ENCODE data around the gene CDCP2.

CDCP2 gene

GRCh38 chr1:54137534-54138061 lies 15.2 kb downstream of the CDCP2 start:
- DNase-seq (ENCODE audit: low read depth in 2 of 2, low spot score in 1 of 2): no peak

- no peak for DNase-seq (ENCODE audit: low read depth in 2 of 2, low spot score in 1 of 2)
Observed at GRCh38 chr1:54136963-54137533, 15.8 kb downstream of the CDCP2 start.

- DNase-seq (ENCODE audit: low read depth in 2 of 2, low spot score in 1 of 2): no peak
Observed at GRCh38 chr1:54136269-54136896, 16.4 kb downstream of the CDCP2 start.

DNA sequence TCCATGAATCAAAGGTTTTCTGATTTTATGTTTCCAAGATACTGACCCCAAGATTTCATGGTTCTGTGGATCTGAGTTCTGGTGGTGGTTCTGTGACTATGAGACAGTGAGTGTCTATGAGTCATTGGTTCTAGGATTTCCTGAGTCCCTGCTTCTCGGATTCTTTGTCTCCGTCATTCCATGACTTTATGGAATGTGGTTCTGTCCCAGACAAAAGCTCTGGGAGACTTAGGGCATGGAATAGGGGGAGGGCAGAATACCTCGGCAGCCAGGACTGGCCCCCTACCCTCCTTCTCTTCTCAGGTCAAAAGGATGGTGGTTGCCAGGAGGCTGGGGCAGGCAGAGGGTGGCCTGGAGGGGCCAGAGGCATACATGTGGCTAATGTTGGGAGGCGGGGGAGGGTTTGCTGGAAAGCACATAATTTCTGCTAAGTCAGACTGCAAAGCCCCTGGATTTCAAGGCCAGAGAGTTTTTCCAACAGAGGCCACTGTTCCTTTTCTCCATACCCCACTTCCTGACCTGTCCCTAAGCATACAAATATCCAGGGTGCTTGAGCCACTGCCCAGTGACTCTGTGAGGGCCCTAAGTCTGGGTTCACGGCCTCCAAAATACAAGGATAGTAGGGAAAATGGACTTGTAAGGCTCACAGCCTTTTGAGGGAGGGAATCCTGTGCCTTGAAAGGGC lies 17.2 kb downstream of the CDCP2 start:
- no peak for DNase-seq (ENCODE audit: low read depth in 2 of 2, low spot score in 1 of 2)

GRCh38 chr1:54134295-54134694 lies 18.5 kb downstream of the CDCP2 start:
- no peak for DNase-seq (ENCODE audit: low read depth in 2 of 2, low spot score in 1 of 2)

DNA sequence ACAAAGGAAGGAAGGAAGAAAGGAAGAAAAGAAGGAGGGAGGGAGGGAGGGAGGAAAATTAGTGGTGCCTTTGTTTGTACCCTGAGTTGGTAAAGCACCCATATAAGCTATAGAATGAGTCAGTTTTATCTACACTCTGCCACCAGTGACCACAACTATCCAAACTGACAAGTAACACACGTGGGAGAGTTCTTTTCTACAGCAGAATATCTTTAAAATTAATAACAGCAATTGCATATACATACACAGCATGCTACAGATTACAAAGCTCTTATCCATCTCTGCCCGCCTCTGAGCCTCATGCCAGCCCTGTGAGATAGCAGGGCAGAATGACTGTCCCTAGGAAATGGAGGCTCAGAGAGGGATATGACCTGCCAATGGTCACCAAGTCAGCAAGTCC lies 20.3 kb downstream of the CDCP2 start:
- DNase-seq (ENCODE audit: low read depth in 2 of 2, low spot score in 1 of 2): no peak

DNA sequence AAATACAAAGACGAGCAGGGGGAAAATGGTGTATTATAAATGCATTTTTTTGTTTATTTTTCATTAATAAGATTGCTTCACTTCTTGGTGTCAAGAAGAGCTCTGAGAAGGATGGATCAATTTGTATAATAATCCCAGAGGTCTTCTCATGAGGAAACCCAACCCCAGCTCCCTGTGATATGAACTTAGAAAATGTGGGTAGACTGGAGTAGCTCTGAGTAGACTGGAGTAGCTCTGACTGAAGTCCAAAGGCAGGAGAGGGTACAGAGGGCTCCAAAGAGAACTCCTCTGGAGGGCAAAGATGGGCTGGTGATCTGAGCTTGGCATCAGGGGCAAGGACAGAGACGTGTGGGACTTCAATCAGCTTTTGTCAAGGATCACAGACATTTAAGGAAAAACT lies 21.4 kb downstream of the CDCP2 start:
- DNase-seq (ENCODE audit: low read depth in 2 of 2, low spot score in 1 of 2): no peak

- DNase-seq (ENCODE audit: low read depth in 2 of 2, low spot score in 1 of 2): no peak
Observed at GRCh38 chr1:54129858-54130257, 22.9 kb downstream of the CDCP2 start.

GRCh38 chr1:54127594-54128300 lies 25.1 kb downstream of the CDCP2 start:
- DNase-seq (ENCODE audit: low read depth in 2 of 2, low spot score in 1 of 2): no peak

GRCh38 chr1:54126271-54126815 lies 26.5 kb downstream of the CDCP2 start:
- no peak for DNase-seq (ENCODE audit: low read depth in 2 of 2, low spot score in 1 of 2)

DNA sequence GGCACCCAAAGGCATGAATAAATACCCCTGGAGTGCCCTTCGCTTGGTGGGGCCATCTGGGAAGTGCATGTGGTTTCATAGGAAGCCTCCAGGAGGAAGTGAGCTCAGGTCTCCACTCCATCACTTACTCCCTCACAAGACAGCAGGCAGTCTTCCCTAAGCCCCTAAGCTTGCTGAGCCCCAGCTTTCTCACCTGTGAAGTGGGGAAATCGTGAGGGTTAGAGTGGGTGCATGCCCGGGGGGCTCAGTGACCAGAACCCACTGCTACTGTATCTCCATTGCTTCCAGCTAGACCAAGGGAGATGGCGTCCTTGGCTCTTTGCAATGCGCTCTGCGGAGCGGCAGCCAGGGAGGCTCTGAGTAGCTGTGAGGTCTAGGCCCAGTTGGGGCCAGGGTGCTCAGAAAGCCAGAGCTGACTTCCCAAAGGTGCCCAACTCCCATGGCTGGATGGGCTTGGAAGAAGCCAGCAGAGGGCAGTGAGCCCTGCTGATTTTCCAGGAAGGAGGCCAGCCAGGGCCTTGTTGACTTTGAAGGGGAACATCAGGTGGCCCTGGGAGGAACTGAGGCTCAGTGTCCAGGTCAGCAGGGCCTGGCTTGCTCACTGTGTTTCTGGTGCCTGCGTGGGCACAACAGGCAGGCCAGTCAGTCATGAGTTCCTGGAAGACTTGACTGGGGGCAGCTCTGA lies 27.3 kb downstream of the CDCP2 start:
- DNase-seq (ENCODE audit: low read depth in 2 of 2, low spot score in 1 of 2): no peak

GRCh38 chr1:54124906-54125305 lies 27.9 kb downstream of the CDCP2 start:
- DNase-seq (ENCODE audit: low read depth in 2 of 2, low spot score in 1 of 2): no peak

DNA sequence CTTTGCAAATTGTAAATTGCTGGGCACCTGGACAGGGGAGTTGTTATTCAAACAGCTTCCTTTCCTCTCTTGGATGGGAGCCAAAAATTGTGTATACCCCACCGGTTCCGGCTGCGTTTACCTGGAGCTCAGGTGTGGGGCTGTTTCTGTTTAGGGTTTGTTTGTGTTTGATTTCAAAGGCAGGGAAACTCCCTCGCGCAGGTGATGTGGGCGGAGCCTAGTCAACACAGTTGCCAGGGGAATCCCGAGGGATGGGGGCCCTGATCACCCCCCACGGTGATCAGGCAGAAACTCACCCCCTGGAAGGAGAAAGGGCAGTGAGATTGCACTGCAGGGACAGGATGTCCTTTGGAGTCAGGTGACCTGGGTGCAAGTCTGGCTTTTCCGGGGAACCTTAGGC lies 28.3 kb downstream of the CDCP2 start:
- DNase-seq (ENCODE audit: low read depth in 2 of 2, low spot score in 1 of 2): no peak

DNA sequence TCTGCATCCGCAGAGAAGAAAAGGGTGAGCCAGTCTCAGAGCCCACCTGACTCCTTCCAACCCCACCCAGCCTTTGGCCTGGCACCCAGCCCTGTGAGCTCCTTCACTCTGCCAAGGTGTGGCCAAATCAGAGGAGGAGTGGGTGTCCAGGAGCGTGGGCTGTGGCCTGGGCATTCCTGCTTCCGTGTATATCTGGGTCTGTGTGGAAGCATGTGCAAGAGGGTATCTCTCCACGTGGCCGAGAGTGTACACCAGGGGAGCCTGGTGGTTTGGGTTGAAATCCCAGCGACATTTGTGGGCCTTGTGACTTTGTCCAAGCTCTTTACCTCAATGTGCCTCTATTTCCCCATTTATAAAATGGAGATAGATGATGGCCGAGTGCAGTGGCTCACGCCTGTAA lies 29.8 kb downstream of the CDCP2 start:
- no peak for DNase-seq (ENCODE audit: low read depth in 2 of 2, low spot score in 1 of 2)

- DNase-seq (ENCODE audit: low read depth in 2 of 2, low spot score in 1 of 2): no peak
Observed at GRCh38 chr1:54122135-54122751, 30.6 kb downstream of the CDCP2 start.

DNA sequence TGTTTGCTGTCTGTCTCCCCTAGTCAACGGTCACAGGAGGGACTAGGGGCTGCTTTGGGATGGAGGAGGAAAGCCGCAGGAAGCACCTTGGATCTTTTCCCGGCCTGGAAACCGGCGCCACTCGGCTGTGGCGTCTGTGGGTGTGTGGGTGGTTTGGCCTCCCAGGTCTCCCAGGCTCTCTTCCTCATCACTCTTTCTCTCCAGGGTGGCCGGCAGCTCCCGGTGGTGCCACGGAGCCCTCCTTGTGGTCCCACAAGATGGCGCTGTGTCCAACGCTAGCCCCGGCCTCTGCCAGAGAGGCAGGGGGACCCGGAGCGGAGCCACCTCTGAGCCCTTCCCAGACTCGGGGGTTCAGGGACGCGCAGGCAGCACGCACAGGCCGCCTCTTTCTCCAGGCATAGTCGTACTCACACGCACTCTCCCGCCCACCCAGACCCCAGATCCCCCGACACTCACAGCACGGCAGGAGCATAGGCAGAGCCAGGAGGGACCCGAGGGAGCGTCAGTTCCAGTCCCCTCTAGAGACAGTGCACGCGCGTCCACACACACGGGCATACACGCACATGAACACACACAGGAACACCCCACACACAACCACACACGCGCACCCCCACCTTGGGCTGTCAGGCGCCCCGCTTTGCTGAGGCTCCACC lies 31.2 kb downstream of the CDCP2 start:
- peak; percentile 19 to 27 for DNase-seq (ENCODE audit: low read depth in 2 of 2, low spot score in 1 of 2)

DNA sequence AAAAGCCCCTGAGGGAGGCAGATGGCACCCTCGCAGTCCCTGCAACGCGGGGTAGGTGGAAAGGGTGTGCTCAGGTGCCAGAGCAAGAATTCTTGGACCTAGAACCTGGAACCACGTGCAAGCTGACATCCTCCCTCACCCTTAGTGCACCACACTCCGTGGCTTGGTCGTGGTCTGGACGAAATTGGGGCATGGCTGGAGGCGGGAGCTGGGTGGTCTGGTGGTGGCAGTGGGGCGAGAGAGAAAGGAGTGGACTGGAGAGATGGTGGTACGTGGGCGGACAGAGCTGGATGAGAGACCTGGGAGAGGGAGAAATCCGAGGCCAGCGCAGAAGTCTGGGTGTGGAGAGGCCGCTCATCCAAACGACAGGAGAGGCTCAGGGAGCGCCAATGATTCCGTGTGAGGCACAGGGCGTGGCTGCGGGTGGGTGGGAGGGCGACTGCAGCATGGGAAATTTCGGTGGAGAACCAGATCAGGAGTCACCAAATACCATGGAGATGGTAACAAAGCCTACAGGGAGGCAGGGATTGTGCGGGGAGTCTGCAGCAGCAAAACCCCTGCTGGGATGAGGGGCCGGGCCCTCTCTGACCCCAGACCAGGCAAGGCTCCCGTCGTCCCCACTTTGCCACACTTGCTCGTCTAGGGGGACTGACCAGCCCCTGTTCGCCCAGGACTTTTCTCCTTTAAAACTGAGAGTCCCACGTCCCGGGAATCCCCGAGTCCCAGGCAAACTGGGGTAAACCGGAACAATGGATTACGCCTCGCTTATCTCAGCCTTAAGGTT lies 31.9 kb downstream of the CDCP2 start:
- DNase-seq (ENCODE audit: low read depth in 2 of 2, low spot score in 1 of 2): no peak

DNA sequence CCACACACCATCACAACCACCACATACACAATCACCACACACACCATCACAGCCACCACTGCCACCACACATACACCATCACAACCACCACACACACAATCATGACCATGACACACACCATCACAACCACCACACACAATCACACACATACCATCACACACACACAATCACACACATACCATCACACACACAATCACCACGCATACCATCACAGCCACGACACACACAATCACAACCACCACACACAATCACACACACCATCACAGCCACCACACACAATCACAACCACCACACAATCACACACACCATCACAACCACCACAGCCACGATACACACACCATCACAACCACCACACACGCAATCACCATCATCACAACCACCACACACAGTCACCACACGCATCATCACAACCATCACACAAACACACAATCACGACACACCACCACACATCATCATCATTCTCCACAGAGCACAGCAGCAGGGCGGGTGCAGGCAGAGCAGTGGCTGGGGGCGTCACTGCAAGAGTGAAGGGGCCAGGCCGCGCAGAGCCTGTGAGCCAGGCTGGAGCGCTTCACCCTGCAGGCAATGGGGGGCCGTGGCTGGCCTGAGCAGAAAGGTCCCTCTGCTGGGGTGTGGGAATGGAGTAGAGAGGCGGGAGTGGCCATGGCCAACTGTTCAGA lies 32.6 kb downstream of the CDCP2 start:
- no peak for DNase-seq (ENCODE audit: low read depth in 2 of 2, low spot score in 1 of 2)

DNA sequence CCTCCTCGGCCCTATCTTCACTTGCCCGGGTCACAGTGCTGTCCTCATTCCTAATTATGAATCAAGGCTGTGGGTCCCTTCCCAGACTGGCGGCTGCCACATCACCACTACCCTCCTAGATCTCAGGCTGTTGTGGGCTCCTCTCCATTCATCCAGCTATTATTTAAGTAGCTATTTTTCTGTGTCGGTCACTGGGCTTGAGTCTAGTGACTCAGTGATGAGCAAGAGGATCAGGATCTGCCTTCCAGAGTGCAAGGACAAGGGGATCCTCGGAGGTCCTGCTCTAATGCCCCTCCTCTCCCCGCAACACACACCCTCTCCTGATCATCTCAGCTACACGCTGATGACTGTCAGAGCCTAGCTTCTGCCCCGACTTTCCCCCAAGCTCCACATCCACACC lies 34.1 kb downstream of the CDCP2 start:
- no peak for DNase-seq (ENCODE audit: low read depth in 2 of 2, low spot score in 1 of 2)
